BE2C (cell line): ENCODE measurements around the gene C11orf21.

Source experiments
- DNase-seq: peaks from one replicate; pipeline ENCODE4 v3.0.0-alpha.2; 2020
- H3K27me3 ChIP-seq: fragments of 250-450 bp; sonication (Bioruptor Pico); 2 replicates; pipeline ENCODE4 v1.5.1; 2020; ENCODE audit warnings: mild to moderate bottlenecking
- H3K36me3 ChIP-seq: fragments of 250-450 bp; sonication (Bioruptor Pico); 2 replicates; pipeline ENCODE4 v1.5.1; 2020; ENCODE audit warnings: mild to moderate bottlenecking
- H3K4me1 ChIP-seq: fragments of 250-450 bp; sonication (Bioruptor Pico); 2 replicates; pipeline ENCODE4 v1.5.1; 2020
- H3K4me3 ChIP-seq: 2 replicates; pipeline ENCODE4 v1.5.1; 2011; ENCODE audit warnings: low read depth, low read length
- H3K9me3 ChIP-seq: fragments of 250-450 bp; sonication (Bioruptor Pico); 2 replicates; pipeline ENCODE4 v1.5.1; 2020
- CTCF ChIP-seq: IDR thresholded peaks from 2 replicates; pipeline ENCODE4 v1.5.1; 2012; ENCODE audit warnings: mild to moderate bottlenecking, low read depth, low read length

The C11orf21 gene

DNA sequence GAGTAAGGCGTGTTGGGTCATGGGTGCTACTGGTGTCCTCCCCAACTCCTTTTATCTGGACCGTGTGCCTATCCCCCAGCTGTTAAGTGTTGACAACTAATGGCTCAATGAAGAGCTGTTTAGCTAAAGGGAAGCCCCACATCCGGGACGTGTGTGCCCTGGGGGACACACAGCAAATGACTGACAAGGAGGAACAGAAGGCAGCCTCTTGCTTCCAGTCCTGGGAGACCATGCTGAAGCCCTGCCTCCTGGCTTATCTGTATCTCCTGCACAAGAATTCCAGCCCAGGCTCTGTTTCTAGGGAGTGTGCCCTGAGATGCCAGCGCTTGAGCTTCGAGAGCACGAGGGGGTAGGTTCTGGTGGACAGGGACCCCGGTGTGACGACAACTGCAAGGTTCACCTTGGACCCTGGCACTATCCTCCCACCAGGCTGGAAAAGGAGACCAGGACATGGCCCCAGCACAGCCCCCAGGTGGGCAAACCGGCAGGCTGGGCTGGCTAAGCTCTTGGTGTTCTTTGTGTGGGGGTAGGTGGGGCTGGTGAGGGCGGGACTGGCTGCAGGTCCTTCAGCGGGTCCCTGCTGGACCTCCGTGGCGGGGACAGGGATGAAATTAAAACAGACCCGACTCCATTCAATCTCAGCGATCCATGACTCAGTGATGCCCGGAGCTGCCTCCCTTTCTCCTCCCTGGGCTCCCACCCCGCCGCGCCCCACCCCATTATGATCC lies 52.4 kb downstream of the C11orf21 start:
- H3K4me3 ChIP-seq = no peak overlapping the region
- H3K27me3 ChIP-seq = no peaks in the 10 kb centered on the region
- no peak for TF ChIP-seq CTCF
- DNase-seq = no peak
- no peaks in the 10 kb centered on the region for H3K4me1 ChIP-seq
- H3K36me3 ChIP-seq = no peaks in the 10 kb centered on the region
- H3K9me3 ChIP-seq = no peaks in the 10 kb centered on the region

DNA sequence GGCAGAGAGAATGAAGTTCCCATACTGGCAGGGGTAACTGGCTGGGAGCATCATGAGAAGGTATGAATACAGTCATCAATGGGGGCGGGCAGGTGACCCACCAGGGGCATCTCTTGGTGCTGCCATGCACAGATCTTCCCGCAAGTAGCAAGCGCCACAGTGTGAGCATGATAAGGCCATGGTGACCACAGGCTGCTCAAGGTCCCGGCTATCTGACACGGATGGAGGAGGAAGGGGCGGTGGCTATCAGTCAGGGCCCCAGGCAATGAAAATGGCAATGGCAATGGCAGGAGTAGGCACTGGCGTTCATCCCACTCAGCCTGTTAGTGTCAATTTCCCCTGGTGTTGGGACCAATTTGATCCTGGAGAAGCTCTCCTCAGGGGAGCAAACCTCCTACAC lies 53.0 kb downstream of the C11orf21 start:
- Histone ChIP-seq H3K36me3 (no peaks in the 10 kb centered on the region), H3K27me3 (no peaks in the 10 kb centered on the region), H3K4me3 (no peak overlapping the region), H3K4me1 (no peaks in the 10 kb centered on the region), H3K9me3 (no peaks in the 10 kb centered on the region)
- TF ChIP-seq CTCF = no peak
- no peak for DNase-seq

- TF ChIP-seq CTCF = no peak
- Histone ChIP-seq H3K4me1 (no peaks in the 10 kb centered on the region), H3K4me3 (no peak overlapping the region), H3K9me3 (no peaks in the 10 kb centered on the region), H3K27me3 (no peaks in the 10 kb centered on the region), H3K36me3 (no peaks in the 10 kb centered on the region)
- no peak for DNase-seq
Measured at GRCh38 chr11:2248242-2248641, 53.5 kb downstream of the C11orf21 start.

DNA sequence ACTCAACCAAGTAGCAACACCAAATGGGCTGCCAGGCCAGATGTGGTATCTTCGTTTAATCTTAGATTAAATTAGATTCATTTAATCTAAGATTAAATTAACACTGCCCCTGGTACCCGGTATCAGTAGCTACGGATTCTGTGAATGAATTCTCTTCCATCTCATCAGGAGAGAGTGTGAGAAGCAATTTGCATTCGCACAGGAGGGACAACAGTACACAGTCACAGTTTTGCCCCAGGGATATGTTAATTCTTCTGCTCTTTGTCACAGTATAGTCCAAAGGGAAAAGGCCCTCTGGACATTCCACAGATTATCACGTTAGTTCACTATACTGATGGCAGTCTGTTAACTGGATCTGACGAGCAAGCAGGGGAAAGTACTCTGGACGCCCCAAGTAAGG lies 54.2 kb downstream of the C11orf21 start:
- no peak for DNase-seq
- no peaks in the 10 kb centered on the region for H3K9me3 ChIP-seq
- TF ChIP-seq CTCF = no peak
- no peaks in the 10 kb centered on the region for H3K4me1 ChIP-seq
- H3K27me3 ChIP-seq = no peaks in the 10 kb centered on the region
- no peak overlapping the region for H3K4me3 ChIP-seq
- no peaks in the 10 kb centered on the region for H3K36me3 ChIP-seq
